Ishikawa (cell line): Measurements from ENCODE around the gene DPYD.

Experiments
- CEBPB ChIP-seq: IDR thresholded peaks from 2 replicates; pipeline ENCODE4 v1.6.1; 2012
- EP300 ChIP-seq: IDR thresholded peaks from 2 replicates; pipeline ENCODE4 v1.6.1; 2012; ENCODE audit warnings: borderline replicate concordance
- RAD21 ChIP-seq: IDR thresholded peaks from 2 replicates; pipeline ENCODE4 v1.6.1; 2012; ENCODE audit warnings: low read depth
- TAF1 ChIP-seq: IDR thresholded peaks from 2 replicates; pipeline ENCODE4 v1.6.1; 2012; ENCODE audit warnings: low read depth, mild to moderate bottlenecking
- TCF12 ChIP-seq: IDR thresholded peaks from 2 replicates; pipeline ENCODE4 v1.6.1; 2012; ENCODE audit warnings: low read depth
- TEAD4 ChIP-seq: IDR thresholded peaks from 2 replicates; pipeline ENCODE4 v1.6.1; 2012
- YY1 ChIP-seq: IDR thresholded peaks from 2 replicates; pipeline ENCODE4 v1.6.1; 2012; ENCODE audit warnings: low read depth
- ZBTB7A ChIP-seq: IDR thresholded peaks from 2 replicates; pipeline ENCODE4 v1.6.1; 2012; ENCODE audit warnings: low read depth
- TF ChIP-seq, protein P1 (sequence below): IDR thresholded peaks from 2 replicates; pipeline ENCODE4 v1.6.1; 2012
- TF ChIP-seq, protein P2 (sequence below): IDR thresholded peaks from 2 replicates; pipeline ENCODE4 v1.6.1; 2012
- TF ChIP-seq, protein P3 (sequence below): IDR thresholded peaks from 2 replicates; pipeline ENCODE4 v1.6.1; 2012; ENCODE audit warnings: low read depth, mild to moderate bottlenecking

DNA sequence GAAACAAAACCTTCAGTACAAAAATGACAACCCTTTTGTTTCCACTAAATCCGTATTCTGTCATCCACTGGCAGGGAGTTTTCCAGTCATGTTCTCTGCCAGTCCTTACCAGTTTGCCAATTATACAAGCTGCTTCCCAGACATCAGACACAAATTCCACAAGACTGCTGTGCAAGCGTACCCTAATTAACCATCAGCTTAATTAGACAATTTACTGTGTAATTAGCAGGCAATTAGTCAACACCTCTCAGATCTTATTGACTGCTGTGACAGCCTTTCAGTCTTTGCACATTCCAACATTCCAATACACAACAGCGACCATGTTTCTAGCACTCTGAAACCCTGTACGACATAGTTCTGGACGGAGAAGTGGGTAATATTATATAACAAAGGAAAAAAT lies 420.1 kb downstream of the DPYD start:
- TF ChIP-seq CEBPB (no peak), ZBTB7A (no peak), YY1 (no peak), EP300 (no peak), TAF1 (no peak), RAD21 (no peak), TCF12 (no peak), TEAD4 (no peak)
- TF ChIP-seq, protein P1, sequence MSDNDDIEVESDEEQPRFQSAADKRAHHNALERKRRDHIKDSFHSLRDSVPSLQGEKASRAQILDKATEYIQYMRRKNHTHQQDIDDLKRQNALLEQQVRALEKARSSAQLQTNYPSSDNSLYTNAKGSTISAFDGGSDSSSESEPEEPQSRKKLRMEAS, result no peak
- TF ChIP-seq, protein P2, sequence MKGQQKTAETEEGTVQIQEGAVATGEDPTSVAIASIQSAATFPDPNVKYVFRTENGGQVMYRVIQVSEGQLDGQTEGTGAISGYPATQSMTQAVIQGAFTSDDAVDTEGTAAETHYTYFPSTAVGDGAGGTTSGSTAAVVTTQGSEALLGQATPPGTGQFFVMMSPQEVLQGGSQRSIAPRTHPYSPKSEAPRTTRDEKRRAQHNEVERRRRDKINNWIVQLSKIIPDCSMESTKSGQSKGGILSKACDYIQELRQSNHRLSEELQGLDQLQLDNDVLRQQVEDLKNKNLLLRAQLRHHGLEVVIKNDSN, result no peak
- TF ChIP-seq, protein P3, sequence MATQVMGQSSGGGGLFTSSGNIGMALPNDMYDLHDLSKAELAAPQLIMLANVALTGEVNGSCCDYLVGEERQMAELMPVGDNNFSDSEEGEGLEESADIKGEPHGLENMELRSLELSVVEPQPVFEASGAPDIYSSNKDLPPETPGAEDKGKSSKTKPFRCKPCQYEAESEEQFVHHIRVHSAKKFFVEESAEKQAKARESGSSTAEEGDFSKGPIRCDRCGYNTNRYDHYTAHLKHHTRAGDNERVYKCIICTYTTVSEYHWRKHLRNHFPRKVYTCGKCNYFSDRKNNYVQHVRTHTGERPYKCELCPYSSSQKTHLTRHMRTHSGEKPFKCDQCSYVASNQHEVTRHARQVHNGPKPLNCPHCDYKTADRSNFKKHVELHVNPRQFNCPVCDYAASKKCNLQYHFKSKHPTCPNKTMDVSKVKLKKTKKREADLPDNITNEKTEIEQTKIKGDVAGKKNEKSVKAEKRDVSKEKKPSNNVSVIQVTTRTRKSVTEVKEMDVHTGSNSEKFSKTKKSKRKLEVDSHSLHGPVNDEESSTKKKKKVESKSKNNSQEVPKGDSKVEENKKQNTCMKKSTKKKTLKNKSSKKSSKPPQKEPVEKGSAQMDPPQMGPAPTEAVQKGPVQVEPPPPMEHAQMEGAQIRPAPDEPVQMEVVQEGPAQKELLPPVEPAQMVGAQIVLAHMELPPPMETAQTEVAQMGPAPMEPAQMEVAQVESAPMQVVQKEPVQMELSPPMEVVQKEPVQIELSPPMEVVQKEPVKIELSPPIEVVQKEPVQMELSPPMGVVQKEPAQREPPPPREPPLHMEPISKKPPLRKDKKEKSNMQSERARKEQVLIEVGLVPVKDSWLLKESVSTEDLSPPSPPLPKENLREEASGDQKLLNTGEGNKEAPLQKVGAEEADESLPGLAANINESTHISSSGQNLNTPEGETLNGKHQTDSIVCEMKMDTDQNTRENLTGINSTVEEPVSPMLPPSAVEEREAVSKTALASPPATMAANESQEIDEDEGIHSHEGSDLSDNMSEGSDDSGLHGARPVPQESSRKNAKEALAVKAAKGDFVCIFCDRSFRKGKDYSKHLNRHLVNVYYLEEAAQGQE, result no peak
